Measurements from ENCODE around the gene ST8SIA1.

The ST8SIA1 gene

DNA sequence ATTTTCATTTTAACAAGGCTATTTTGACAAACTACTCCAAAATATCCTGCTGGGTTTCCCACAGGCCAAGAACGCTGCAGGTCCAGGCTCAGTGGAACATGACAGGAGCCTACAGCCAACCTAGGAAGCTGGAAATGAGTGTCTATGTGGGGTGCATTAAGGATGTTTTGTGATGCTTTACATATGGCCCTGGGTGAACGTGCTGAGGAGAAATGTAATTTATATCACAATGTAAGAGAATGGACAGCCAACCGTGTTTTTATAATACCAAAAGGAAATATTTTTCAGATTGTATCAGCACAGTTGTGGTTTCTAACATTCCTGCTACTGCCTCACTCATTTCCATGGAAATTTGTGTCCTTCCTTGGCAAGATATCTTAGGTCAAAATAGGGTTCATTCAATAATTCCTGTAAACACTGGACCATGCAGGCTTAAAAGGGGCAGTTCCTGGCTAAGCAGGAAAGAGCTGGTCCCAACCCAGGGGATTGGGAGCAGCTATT is 51.5 kb downstream of the ST8SIA1 start:
- no peak for DNase-seq (ENCODE audit: low read depth, low spot score)

GRCh38 chr12:22282283-22282682 is 52.2 kb downstream of the ST8SIA1 start:
- DNase-seq (ENCODE audit: low read depth, low spot score): no peak

GRCh38 chr12:22276867-22277266 is 57.6 kb downstream of the ST8SIA1 start:
- DNase-seq (ENCODE audit: low read depth, low spot score): no peak

- no peak for DNase-seq (ENCODE audit: low read depth, low spot score)
These were observed 58.2 kb downstream of the ST8SIA1 start for GRCh38 chr12:22276313-22276712.

DNA sequence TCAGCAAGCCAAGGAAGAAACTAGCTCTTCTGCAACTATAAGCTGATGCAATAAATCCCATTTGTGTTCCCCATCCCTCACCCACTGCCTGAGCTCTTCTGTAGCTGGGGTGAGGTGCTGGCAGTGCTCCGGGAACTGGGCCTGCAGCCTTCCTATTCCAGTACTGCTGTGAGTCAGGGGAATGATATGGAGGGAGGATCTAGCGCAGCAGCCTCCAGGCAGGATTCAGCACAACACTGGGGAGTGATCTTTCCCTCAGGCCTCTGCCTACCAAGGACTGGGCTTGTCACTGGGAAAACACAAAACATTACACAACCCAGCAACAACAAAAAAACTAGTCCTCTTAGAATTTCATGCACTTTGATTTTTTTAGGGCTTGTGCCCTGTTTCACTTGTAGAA is 58.7 kb downstream of the ST8SIA1 start:
- DNase-seq (ENCODE audit: low read depth, low spot score): no peak

DNA sequence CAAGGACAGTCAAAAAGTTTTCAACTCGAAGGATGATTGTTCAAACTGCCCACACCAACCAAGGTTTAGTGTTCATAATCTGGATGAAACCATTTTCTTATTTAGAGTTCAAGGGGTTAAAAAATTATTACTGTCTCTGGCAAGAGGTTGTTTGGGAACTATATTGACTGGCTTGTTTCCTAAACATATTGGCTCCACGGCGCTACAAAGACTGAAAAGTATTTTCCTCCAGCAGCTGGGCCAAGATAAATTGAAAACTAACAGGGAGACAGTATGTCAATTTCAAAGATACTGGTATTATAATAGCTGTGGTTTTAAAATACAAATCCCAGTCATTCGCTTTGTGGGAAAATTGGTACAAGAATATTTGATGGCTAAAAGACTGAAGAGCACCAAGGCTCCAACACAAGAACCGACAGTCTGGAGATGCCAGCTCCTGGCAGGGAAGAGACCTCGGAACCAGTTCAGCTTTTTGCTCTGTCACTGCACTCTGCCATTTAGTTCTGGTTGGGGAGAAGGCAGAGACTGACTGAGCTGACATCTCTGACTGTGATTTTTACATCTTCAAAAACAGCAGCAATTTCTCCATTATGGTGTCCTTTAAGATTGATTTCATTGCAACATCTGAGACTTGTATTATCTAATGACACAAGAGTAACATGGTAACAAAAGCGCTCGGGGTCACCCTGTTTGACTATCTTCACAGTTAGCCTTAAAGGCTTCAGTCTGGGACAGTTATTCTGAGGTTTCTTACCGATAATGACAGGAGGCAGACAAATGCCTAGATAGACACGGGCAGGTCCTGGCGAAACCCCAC is 62.0 kb downstream of the ST8SIA1 start:
- no peak for DNase-seq (ENCODE audit: low read depth, low spot score)

GRCh38 chr12:22271023-22271422 is 63.5 kb downstream of the ST8SIA1 start:
- DNase-seq (ENCODE audit: low read depth, low spot score): no peak

DNA sequence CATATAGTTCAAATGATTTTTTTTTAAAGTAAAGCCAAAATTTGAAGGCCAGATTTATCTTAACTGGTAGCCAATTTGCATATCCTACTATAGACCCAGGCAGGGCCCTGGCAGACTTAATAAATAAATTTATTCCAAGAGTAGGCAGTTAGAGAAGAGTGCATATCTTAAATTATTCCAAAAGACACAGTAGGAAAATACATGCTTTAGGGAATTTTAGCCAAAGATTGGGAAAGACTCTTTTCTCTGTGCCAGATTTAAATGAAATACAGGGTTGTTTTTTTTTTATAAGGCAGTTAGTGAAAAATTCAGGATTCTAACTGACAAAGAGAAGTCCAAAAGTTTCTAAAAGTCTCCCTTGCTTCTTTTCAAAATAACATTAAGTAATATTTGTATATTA is 65.5 kb downstream of the ST8SIA1 start:
- DNase-seq (ENCODE audit: low read depth, low spot score): no peak

- DNase-seq (ENCODE audit: low read depth, low spot score): no peak
These were observed 66.1 kb downstream of the ST8SIA1 start for GRCh38 chr12:22268406-22268805.

GRCh38 chr12:22266101-22266500 is 68.4 kb downstream of the ST8SIA1 start:
- no peak for DNase-seq (ENCODE audit: low read depth, low spot score)

- DNase-seq (ENCODE audit: low read depth, low spot score): no peak
These were observed 70.1 kb downstream of the ST8SIA1 start for GRCh38 chr12:22264380-22264779.

GRCh38 chr12:22262309-22262708 is 72.2 kb downstream of the ST8SIA1 start:
- DNase-seq (ENCODE audit: low read depth, low spot score): no peak

GRCh38 chr12:22257100-22257499 is 77.4 kb downstream of the ST8SIA1 start:
- no peak for DNase-seq (ENCODE audit: low read depth, low spot score)

GRCh38 chr12:22256605-22257004 is 77.9 kb downstream of the ST8SIA1 start:
- DNase-seq (ENCODE audit: low read depth, low spot score): no peak

DNA sequence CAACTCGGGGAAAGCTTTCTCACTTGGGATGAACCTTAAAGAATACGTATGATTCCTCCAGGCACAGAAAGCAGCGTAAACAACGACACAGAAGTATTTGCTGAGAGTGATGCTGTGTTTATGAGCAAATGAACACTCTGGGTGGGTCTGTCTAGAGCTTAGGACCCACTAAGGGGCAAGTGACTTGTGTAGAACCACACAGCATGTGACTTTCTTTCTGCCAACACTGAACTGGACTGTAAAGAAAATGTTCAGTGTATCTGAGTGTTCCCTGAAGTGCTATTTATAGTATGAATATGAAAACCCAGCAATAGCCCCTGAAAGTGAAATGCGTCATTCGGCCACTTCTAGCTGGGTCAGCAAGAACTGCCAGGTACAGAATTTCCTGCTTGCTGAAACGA is 78.5 kb downstream of the ST8SIA1 start:
- no peak for DNase-seq (ENCODE audit: low read depth, low spot score)

DNA sequence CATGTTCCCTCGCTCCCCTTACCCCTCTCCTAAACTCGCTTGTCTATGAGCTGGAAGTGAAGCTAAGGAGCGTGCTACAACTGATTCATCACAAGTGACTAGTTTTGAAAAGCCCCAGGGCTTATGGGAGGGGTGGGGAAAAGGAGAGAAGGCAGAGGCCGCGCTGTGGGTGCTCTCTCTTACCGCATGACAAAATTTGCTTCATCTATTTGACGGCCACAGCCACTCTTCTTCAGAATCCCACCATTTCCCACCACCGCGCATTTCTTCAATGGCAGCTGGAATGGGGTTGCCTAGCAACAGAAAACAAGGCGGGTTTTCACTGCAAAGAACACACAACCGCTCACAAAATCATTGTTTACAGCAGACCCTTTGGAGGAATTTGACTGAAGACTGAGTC is 79.4 kb downstream of the ST8SIA1 start:
- no peak for DNase-seq (ENCODE audit: low read depth, low spot score)

GRCh38 chr12:22254478-22254877 is 80.0 kb downstream of the ST8SIA1 start:
- no peak for DNase-seq (ENCODE audit: low read depth, low spot score)

- DNase-seq (ENCODE audit: low read depth, low spot score): no peak
These were observed 82.5 kb downstream of the ST8SIA1 start for GRCh38 chr12:22252057-22252456.

DNA sequence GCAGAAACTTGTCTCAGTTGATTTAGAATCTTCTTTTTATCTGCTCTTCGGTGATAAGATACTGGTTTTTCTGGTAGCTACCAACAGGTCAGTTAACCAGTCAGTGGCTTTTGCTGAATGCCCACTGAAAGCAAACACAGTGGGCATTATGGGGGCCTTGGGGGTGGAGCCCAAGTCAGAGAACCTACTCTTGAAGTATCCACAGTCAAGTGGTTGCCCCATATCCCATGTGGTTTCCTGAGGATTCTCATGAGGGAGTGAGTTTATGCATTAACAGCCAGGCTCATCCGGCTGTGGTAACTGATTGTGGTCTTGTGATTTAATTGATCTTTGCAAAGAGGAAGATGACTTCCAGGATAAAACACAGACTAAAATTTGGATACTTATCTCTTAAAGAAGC is 83.7 kb downstream of the ST8SIA1 start:
- DNase-seq (ENCODE audit: low read depth, low spot score): no peak

GRCh38 chr12:22248571-22249115 is 85.9 kb downstream of the ST8SIA1 start:
- DNase-seq (ENCODE audit: low read depth, low spot score): no peak

DNA sequence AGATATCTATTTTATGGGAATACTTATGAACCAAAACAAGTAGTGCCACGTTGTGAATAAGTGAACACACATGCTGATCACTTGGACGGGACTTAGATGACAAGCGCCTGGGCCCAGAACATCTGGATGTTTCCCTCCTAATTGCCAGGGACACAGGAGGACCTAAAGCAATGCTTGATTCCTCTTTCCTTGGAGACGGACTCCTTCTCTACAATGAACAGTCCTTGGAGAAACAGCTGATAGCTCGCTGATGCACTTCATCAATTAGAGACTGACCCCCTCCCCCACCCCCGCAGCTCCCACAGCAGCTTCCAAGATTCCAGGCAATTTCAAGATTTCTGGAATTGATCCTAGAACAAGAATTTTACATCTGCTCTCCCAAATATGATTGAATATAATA is 86.4 kb downstream of the ST8SIA1 start:
- DNase-seq (ENCODE audit: low read depth, low spot score): no peak

- DNase-seq (ENCODE audit: low read depth, low spot score): no peak
These were observed 88.2 kb downstream of the ST8SIA1 start for GRCh38 chr12:22246217-22246846.

DNA sequence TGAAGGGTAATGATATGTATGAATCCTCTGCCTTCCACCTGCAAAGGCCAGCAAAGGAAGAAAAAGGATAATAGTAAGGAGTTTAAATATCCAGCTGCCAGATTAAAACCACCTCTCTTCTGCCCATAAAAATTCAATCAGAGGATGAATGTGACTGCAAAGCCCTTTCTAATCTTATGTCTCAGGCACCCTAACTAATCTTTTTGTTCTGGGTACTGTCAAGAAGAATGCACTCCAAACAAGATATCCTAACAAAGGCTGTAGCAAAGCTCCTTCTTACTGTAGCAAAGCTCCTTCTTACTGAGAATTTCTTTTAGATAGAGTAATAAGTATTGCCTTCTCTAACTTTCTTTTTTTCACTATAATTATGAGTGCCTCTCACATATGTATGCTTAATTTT is 91.8 kb downstream of the ST8SIA1 start:
- DNase-seq (ENCODE audit: low read depth, low spot score): no peak

Data from iPS DF 19.7 (cell line).